ENCODE data around the gene SH2D4B.

DNA sequence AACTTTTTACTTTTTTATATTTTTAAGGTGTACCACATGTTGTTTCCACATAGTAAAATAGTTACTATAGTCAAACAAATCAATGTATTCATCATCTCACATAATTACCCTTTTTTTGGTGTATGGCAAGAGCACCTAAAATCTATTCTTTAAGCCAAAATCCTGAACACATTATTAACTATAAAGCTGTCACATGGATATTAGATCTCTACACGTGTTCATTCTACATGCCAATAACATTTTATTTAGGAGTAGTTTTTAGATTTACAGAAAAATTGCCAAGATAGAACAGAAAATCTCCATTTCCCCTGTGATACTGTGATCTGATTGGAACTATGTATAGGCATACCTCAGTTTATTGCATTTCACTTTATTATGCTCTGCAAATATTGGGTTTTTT is 137.1 kb downstream of the SH2D4B start:
- TF ChIP-seq, protein P1, sequence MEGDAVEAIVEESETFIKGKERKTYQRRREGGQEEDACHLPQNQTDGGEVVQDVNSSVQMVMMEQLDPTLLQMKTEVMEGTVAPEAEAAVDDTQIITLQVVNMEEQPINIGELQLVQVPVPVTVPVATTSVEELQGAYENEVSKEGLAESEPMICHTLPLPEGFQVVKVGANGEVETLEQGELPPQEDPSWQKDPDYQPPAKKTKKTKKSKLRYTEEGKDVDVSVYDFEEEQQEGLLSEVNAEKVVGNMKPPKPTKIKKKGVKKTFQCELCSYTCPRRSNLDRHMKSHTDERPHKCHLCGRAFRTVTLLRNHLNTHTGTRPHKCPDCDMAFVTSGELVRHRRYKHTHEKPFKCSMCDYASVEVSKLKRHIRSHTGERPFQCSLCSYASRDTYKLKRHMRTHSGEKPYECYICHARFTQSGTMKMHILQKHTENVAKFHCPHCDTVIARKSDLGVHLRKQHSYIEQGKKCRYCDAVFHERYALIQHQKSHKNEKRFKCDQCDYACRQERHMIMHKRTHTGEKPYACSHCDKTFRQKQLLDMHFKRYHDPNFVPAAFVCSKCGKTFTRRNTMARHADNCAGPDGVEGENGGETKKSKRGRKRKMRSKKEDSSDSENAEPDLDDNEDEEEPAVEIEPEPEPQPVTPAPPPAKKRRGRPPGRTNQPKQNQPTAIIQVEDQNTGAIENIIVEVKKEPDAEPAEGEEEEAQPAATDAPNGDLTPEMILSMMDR (IDR thresholded peaks at IDR 0.05), result no peak
- no peak for TF ChIP-seq POLR2A (IDR thresholded peaks at IDR 0.05)

Measured in esophagus squamous epithelium (tissue), 4 donors.